SH-SY5Y (cell line): ENCODE results near the gene EFCAB12.

Source experiments
- GATA2 ChIP-seq: IDR thresholded peaks from 2 replicates; pipeline ENCODE4 v1.6.1; 2011; ENCODE audit warnings: mild to moderate bottlenecking, low read depth, low read length
- GATA3 ChIP-seq: IDR thresholded peaks from 2 replicates; pipeline ENCODE4 v1.6.1; 2011; ENCODE audit warnings: low read depth, mild to moderate bottlenecking, low read length, moderate library complexity

DNA sequence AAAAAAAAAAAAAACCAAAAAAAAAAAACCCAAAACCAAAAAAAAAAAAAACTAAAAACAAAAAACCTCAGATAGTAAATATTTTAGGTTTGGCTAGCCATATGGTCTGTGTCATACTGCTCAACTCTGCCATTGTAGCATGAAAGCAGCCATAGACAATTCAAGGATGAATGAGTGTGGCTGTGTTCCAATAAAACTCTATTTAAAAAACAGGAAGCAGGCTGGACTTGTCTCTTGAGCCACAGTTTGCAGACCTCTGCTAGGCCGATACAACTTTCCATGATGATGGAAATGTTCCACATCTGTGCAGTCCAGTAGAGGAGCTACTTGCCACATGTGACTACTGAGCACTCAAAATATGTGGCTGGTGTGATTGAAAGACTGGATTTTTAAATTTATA, 11.1 kb downstream of the EFCAB12 start:
- TF ChIP-seq GATA3 = no peak
- no peak for TF ChIP-seq GATA2
